GM19193 (cell line): ENCODE data around the gene CREB3L1.

ENCODE experiments used
- POLR2A ChIP-seq: IDR thresholded peaks from 4 replicates; pipeline ENCODE4 v1.6.1; 2011; ENCODE audit not compliant: insufficient read depth, insufficient read length; ENCODE audit errors: extremely low read depth

CREB3L1 gene

GRCh38 chr11:46308631-46309419 is 31.4 kb downstream of the CREB3L1 start:
- no peak for TF ChIP-seq POLR2A

GRCh38 chr11:46309814-46310259 is 32.4 kb downstream of the CREB3L1 start:
- TF ChIP-seq POLR2A, result no peak

DNA sequence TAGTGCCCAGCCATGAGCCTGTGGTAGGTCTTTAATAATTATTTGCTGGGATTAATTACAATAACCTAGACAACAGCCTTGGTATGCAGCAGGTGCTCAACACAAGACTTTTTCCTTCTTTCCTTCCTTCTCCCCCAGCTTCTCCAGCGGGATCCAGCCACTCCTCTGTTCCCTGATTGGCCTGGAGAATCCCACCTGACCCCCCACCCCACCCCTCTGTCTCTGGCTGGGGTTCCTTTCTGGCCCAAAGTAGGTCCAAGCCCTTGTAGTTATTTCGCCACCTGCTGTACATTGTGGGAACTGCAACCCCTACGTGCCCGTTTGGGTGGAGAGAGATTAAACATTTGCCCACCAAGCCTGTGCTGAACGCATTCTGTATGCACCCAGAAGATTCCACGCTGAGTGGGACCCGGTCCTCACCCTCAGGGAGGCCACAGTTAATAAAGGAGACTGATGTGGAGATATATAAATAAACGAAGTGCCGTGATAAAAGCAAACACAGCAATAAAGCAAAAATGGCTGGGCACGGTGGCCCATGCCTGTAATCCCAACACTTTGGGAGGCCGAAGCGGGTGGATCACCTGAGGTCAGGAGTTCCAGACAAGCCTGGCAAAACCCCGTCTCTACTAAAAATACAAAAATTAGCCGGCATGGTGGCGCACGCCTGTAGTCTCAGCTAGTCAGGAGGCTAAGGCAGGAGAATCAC is 37.7 kb downstream of the CREB3L1 start:
- TF ChIP-seq POLR2A, result no peak

DNA sequence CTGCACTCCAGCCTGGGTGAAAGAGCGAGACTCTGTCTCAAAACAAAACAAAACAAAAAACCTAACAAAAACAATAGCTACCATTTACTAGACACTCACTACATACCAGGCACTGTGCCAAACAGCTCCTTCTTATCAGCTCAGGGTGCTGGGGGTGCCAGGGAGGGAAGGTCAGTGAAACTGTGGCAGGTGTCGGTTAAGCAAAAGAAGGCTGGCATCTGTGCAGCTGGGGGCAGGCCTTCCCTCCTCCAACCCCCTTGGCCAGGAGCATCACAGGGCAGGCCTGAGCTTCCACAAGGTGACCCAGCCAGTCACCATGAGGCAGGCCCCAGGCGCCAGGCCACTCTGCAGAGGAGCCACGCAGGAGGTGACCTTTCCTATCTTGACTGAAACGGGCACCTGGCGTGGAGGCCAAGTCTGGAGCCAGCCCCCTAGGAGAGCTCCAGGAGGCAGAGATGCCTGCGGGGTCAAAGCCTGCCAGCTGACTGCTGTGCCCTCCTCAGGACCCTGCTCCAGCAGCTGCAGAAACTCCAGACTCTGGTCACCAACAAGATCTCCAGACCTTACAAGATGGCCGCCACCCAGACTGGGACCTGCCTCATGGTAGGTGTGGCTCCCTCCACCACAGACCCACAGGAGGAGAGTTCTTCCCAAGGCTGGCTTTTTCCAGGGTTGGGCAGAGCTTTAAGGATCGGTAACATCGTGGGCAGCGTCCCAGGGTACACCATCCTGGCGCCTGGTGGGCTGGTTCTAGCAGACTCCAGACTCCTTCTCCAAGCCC is 38.5 kb downstream of the CREB3L1 start:
- no peak for TF ChIP-seq POLR2A

DNA sequence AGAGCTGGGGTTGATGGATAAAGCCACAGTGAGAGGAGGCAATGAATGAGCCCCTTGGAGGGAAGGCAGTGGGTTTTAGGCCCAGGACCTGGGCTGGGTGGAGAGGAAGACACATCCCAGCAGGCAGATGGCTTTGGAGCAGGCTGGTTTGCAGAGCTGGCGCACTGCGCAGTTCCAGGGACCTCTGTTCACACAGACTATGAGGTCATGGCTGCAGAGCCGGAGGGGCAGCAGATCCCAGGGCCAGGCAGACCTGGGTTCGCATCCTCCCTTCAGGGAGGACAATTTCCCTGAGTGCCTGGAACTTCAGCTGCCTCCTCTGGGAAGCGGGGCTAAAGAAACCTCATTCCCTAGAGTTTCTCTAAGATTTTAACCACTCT is 41.6 kb downstream of the CREB3L1 start:
- TF ChIP-seq POLR2A, result no peak

DNA sequence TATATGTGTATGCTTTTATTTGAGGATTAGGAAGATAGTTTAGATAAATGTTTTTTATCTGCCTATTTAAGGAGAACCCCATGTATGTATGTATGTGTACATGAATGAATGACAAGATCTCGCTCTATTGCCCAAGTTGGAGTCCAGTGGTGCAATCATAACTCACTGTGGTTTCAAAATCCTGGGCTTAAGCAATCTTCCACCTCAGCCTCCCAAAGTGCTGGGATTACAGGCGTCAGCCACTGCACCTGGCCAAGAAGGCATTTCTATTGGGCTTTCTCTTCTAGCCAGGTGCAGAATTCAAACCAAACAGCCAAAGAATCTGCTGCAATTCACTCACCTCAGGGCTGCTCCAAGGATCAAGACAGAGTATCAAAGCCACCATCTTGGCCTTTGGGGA is 44.3 kb downstream of the CREB3L1 start:
- TF ChIP-seq POLR2A, result no peak

DNA sequence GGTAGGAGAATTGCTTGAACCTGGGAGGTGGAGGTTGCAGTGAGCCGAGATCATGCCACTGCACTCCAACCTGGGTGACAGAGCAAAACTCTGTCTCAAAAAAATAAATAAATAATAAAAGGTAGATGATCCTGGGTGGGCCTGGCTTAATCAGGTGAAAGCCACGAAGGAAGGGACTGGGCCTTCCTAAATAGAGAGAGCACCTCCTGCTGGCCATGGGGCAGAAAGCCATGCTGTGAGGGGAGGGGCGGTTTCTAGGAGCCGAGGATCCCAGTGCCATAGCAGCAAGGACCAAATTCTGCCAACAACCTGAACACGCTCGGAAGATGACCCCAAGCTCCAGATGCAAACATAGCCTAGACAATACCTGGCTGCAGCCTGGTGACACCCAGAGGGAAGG is 45.3 kb downstream of the CREB3L1 start:
- no peak for TF ChIP-seq POLR2A

GRCh38 chr11:46326813-46327416 is 49.5 kb downstream of the CREB3L1 start:
- TF ChIP-seq POLR2A, result no peak

GRCh38 chr11:46327829-46328228 is 50.4 kb downstream of the CREB3L1 start:
- TF ChIP-seq POLR2A, result no peak

DNA sequence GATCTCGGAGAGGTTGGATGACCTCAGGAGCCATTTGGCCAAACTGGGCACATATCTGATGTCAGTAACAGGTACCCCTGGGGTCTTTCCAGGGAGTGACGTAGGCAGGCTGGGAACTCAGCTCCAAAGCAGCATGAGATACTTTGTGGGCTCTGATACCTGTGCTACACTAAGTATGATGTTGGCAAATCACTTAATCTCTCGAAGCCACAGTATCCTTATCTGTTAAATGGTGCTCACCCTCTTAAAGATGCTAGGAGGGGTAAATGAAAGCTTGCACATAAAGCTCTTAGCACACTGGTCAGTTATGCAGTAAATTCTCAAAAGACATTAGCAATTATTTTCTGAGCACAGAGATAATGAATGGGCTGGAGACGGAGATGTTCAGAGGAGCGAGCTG is 52.7 kb downstream of the CREB3L1 start:
- TF ChIP-seq POLR2A, result no peak

GRCh38 chr11:46330563-46331281 is 53.3 kb downstream of the CREB3L1 start:
- TF ChIP-seq POLR2A, result no peak

- TF ChIP-seq POLR2A, result no peak
Measured at GRCh38 chr11:46331282-46331984, 54.0 kb downstream of the CREB3L1 start.

DNA sequence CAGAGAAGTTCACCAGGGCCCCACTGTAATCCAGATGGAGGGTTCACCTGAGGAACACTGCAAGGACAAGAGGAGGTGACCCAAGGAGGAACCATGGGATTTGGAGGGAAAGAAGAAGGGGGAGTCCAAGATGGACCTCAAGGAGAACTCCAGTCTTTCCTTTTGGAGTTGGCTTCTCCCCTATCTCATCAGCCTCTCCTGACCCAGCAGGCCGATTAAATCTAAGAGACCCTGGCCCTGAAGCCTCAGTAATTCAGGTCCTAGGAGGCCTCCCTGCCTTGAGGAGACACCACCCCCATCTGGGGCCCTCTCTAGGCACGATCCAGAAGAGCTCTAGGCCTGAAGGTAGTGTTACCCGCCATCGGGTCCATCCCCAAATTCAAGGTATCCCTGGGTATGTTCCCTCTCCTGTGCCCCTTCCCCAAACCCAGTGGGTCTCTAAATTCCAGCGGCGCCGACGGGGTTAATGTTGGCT is 54.7 kb downstream of the CREB3L1 start:
- TF ChIP-seq POLR2A, result no peak
